HFFc6 (cell line): ENCODE measurements around the gene TERT. TPM values are rescaled to one million over a fixed set of nuclear protein-coding genes. Genes with fewer than 3 reads are reported as not detected.

Source experiments
- DNase-seq: peaks from one replicate; pipeline ENCODE4 v3.0.0-alpha.2; 2018
- H3K27ac Mint-ChIP-seq: 2 replicates; pipeline ENCODE4 v1.8.0; 2020; ENCODE audit warnings: mild to moderate bottlenecking, mixed read lengths
- H3K27me3 Mint-ChIP-seq: 2 replicates; pipeline ENCODE4 v1.8.0; 2021; ENCODE audit warnings: mild to moderate bottlenecking, moderate library complexity, mixed read lengths; ENCODE audit not compliant: insufficient read depth
- H3K36me3 Mint-ChIP-seq: 2 replicates; pipeline ENCODE4 v1.8.0; 2021; ENCODE audit warnings: low read depth, mixed read lengths
- H3K4me1 Mint-ChIP-seq: 2 replicates; pipeline ENCODE4 v1.8.0; 2020; ENCODE audit warnings: low read depth, mixed read lengths
- H3K4me3 Mint-ChIP-seq: 2 replicates; pipeline ENCODE4 v1.8.0; 2020; ENCODE audit warnings: mild to moderate bottlenecking, moderate library complexity, mixed read lengths
- H3K9me3 Mint-ChIP-seq: 2 replicates; pipeline ENCODE4 v1.8.0; 2020; ENCODE audit warnings: mild to moderate bottlenecking, mixed read lengths
- CTCF ChIP-seq: fragments of 200-600 bp; sonication (generic); IDR thresholded peaks from 2 replicates; pipeline ENCODE4 v1.5.0; 2021; ENCODE audit warnings: antibody characterized with exemption, mild to moderate bottlenecking
- total RNA-seq, 6 experiments: library from RNA; stranded (reverse); fragmentation: NEBNext Ultra II Directional; extraction: Animal tissue kit (Norgen Biotek cat#: 25700); gene quantifications; 2 replicates in 1 of 6; 3 replicates in 5 of 6; pipeline ENCODE4 v1.2.3, GENCODE V29; 2021

The TERT gene
- total RNA-seq, 6 experiments from 2014 or later: 2,350 to 4,507 (median 3,883) TPM

DNA sequence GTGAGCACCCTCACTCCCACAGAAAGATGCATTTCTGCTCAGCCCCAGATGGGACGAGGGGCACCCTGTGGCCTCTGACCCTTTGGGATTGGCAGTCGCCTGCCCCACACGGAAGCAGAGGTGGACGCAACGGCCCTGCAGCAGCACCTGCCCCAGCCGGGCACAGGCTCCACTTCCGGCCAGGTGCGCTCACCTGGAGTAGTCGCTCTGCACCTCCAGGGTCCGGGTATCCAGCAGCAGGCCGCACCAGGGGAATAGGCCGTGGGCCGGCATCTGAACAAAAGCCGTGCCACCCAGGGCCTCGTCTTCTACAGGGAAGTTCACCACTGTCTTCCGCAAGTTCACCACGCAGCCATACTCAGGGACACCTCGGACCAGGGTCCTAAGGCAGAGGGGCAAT, 30.7 kb downstream of the TERT start:
- Mint-ChIP-seq H3K4me3 (no peak overlapping the region), H3K4me1 (no peaks in the 10 kb centered on the region), H3K9me3 (peaks cover 42% of the 10 kb centered on the region; the same call in 1 of the 2 replicates), H3K36me3 (peaks cover 7% of the 10 kb centered on the region; the same call in 1 of the 2 replicates), H3K27ac (no peak overlapping the region), H3K27me3 (peaks cover 7% of the 10 kb centered on the region)
- TF ChIP-seq CTCF: no peak
- DNase-seq: peak; percentile 31

- Mint-ChIP-seq H3K4me3 (no peak overlapping the region), H3K9me3 (peaks cover 59% of the 10 kb centered on the region; the same call in 1 of the 2 replicates), H3K27ac (no peak overlapping the region), H3K36me3 (peaks cover 7% of the 10 kb centered on the region; the same call in 1 of the 2 replicates), H3K27me3 (peaks cover 9% of the 10 kb centered on the region), H3K4me1 (no peaks in the 10 kb centered on the region)
- TF ChIP-seq CTCF: no peak
- no peak for DNase-seq
Observed at GRCh38 chr5:1262381-1262780, 32.5 kb downstream of the TERT start.

- no peak for TF ChIP-seq CTCF
- H3K27me3 Mint-ChIP-seq: peaks cover 9% of the 10 kb centered on the region
Observed at GRCh38 chr5:1261643-1262042, 33.2 kb downstream of the TERT start.

GRCh38 chr5:1259806-1260480, 34.9 kb downstream of the TERT start:
- H3K27ac Mint-ChIP-seq: no peak overlapping the region
- peaks cover 7% of the 10 kb centered on the region; the same call in 1 of the 2 replicates for H3K36me3 Mint-ChIP-seq
- H3K4me3 Mint-ChIP-seq: no peak overlapping the region
- no peaks in the 10 kb centered on the region for H3K4me1 Mint-ChIP-seq
- no peak for DNase-seq
- H3K27me3 Mint-ChIP-seq: peaks cover 9% of the 10 kb centered on the region
- H3K9me3 Mint-ChIP-seq: peaks cover 74% of the 10 kb centered on the region
- TF ChIP-seq CTCF: no peak

More at GRCh38 chr5:1261643-1262042, 33.2 kb downstream of the TERT start:
- no peaks in the 10 kb centered on the region for H3K4me1 Mint-ChIP-seq
- H3K27ac Mint-ChIP-seq: no peak overlapping the region
- DNase-seq: no peak
- peaks cover 61% of the 10 kb centered on the region; the same call in 1 of the 2 replicates for H3K9me3 Mint-ChIP-seq
- peaks cover 7% of the 10 kb centered on the region; the same call in 1 of the 2 replicates for H3K36me3 Mint-ChIP-seq
- H3K4me3 Mint-ChIP-seq: no peak overlapping the region

DNA sequence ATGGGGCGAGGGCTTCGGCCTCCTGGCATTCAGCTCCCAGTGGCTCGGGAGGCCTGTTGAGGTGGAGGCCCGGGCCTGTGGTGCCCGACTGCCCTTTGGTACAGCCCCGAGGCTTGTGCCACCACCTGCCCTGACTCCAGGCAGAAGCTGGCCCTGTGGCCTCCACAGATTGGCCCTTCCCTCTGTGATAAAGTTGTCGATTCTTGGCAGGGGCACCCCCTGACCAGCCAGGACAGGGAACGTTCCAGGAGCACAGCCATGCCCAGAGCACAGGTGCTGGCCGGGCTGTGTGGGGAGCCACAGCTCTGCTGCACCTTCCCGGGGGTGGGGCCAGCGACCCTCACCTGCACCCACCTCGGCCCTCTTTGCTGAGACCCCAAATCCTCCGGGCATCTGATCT, 37.0 kb downstream of the TERT start:
- no peak overlapping the region for H3K4me3 Mint-ChIP-seq
- H3K9me3 Mint-ChIP-seq: peaks cover 70% of the 10 kb centered on the region
- no peak for TF ChIP-seq CTCF
- no peak overlapping the region for H3K27ac Mint-ChIP-seq
- peaks cover 15% of the 10 kb centered on the region for H3K27me3 Mint-ChIP-seq
- no peaks in the 10 kb centered on the region for H3K4me1 Mint-ChIP-seq
- no peak for DNase-seq
- H3K36me3 Mint-ChIP-seq: peaks cover 7% of the 10 kb centered on the region; the same call in 1 of the 2 replicates
